Esophagus squamous epithelium (tissue), 5 donors: Measurements from ENCODE around the gene RNF149. TPM values are rescaled to one million over a fixed set of nuclear protein-coding genes. Genes with fewer than 3 reads are reported as not detected.
"Not testable (repeated sequence)": the region's sequence is repeated elsewhere in the genome, so short reads cannot be mapped to it uniquely, and the experiment has no call there.

Experiments used
- DNase-seq: peaks from one replicate; lab custom pipeline; 2025; lab: John Stamatoyannopoulos, UW
- H3K27ac ChIP-seq, 4 donors: fragments of 200-600 bp; sonication (generic); one replicate each; pipeline ENCODE4 v1.5.1; 2016 to 2019; ENCODE audit warnings: mild to moderate bottlenecking in 1 of 4
- H3K27me3 ChIP-seq, 4 donors: fragments of 200-600 bp; sonication (generic); 1 replicate in 3 of 4; 2 replicates in 1 of 4; pipeline versions ENCODE4 v1.5.1 to v1.6.0; 2017 to 2021; ENCODE audit warnings: antibody characterized with exemption in 1 of 4
- H3K36me3 ChIP-seq, 3 donors: fragments of 200-600 bp; sonication (generic); one replicate each; pipeline ENCODE4 v1.5.1; 2016 to 2019
- H3K4me1 ChIP-seq, 3 donors: fragments of 200-600 bp; sonication (generic); one replicate each; pipeline ENCODE4 v1.5.1; 2017 to 2019
- H3K4me3 ChIP-seq, 4 donors: fragments of 200-600 bp; sonication (generic); 1 replicate in 3 of 4; 2 replicates in 1 of 4; pipeline ENCODE4 v1.5.1; 2016 to 2019; ENCODE audit warnings: mild to moderate bottlenecking in 2 of 4, moderate library complexity in 1 of 4
- H3K9me3 ChIP-seq, 3 donors: fragments of 200-600 bp; sonication (generic); one replicate each; pipeline ENCODE4 v1.5.1; 2016 to 2019
- CTCF ChIP-seq, 6 experiments: fragments of 450-650 bp in 4 of 6; fragments of 200-600 bp in 2 of 6; sonication (generic) in 2 of 6; IDR thresholded peaks; one replicate each; pipeline ENCODE4 v1.5.1; 2016 to 2019; ENCODE audit warnings: antibody characterized with exemption in 6 of 6, mild to moderate bottlenecking in 4 of 6, moderate library complexity in 4 of 6
- POLR2A ChIP-seq, 4 donors: fragments of 450-650 bp; IDR thresholded peaks; one replicate each; pipeline ENCODE4 v1.6.1; 2017; ENCODE audit warnings: antibody characterized with exemption in 4 of 4, mild to moderate bottlenecking in 4 of 4, moderate library complexity in 3 of 4
- WGBS, 2 donors: methylation state at CpG; one replicate each; pipeline ENCODE4 v1.1.5; 2018; 5-methylcytosine and 5-hydroxymethylcytosine counted together
- intact Hi-C: fragments of 100-400 bp; cut with DNase I; formaldehyde crosslinking; loops from one replicate; pipeline ENCODE4 v1.15.0; 2022
- total RNA-seq, 4 donors: library from RNA; depleted of rRNA; stranded (reverse); fragments of >200 nt; gene quantifications; one replicate each; pipeline ENCODE4 v1.1.0, GENCODE V29; 2016
- donor health status: DM: yes; HTN: yes; CAD: no.

The RNF149 gene
- total RNA-seq, 4 donors from 2014 or later = 80.3 to 117 (median 110) TPM

- no peaks in the 10 kb centered on the region for H3K9me3 ChIP-seq
- DNase-seq = no peak
- H3K4me3 ChIP-seq = no peak overlapping the region
- H3K27ac ChIP-seq = no peak overlapping the region
- no peak for TF ChIP-seq CTCF (IDR thresholded peaks at IDR 0.05)
- TF ChIP-seq POLR2A (IDR thresholded peaks at IDR 0.05) = no peak
- peaks cover 11 to 61% (median 16%) of the 10 kb centered on the region in 3 donors for H3K4me1 ChIP-seq
- WGBS, 2 donors = 53 to 55% methylated on average over 5 of the region's 5 CpGs
- no peaks in the 10 kb centered on the region for H3K36me3 ChIP-seq
- intact Hi-C loops = no loop called here
- no peaks in the 10 kb centered on the region for H3K27me3 ChIP-seq
These were observed 67.3 kb downstream of the RNF149 start for GRCh38 chr2:101241158-101241557.

- peak in 5 of 6 experiments; percentile 28 to 59 (median 42) for TF ChIP-seq CTCF (IDR thresholded peaks at IDR 0.05)
- peaks cover 14 to 66% (median 16%) of the 10 kb centered on the region in 3 donors for H3K4me1 ChIP-seq
- H3K27me3 ChIP-seq, H3K4me3 ChIP-seq, H3K9me3 ChIP-seq, intact Hi-C loops, DNase-seq, H3K27ac ChIP-seq, H3K36me3 ChIP-seq: not testable (repeated sequence)
- WGBS, 2 donors = 22 to 34% methylated on average over 2 of the region's 2 CpGs
These were observed 67.8 kb downstream of the RNF149 start for GRCh38 chr2:101240694-101241093.

- H3K27me3 ChIP-seq, intact Hi-C loops, H3K9me3 ChIP-seq, H3K4me3 ChIP-seq, H3K36me3 ChIP-seq, DNase-seq: not testable (repeated sequence)
- peak overlapping the region in 1 of 4 donors; percentile 29 for H3K27ac ChIP-seq
- peaks cover 15 to 68% (median 16%) of the 10 kb centered on the region in 3 donors for H3K4me1 ChIP-seq
- WGBS, 2 donors = 71 to 72% methylated on average over 2 of the region's 2 CpGs
These were observed 68.8 kb downstream of the RNF149 start for GRCh38 chr2:101239760-101240118.

- WGBS, 2 donors = 62 to 65% methylated on average over 12 of the region's 12 CpGs
- Histone ChIP-seq H3K36me3 (no peaks in the 10 kb centered on the region), H3K4me1 (peaks cover 15 to 71% (median 16%) of the 10 kb centered on the region in 3 donors), H3K27me3 (no peaks in the 10 kb centered on the region), H3K4me3 (no peak overlapping the region), H3K27ac (peak overlapping the region in 2 of 4 donors; percentile 29 to 45), H3K9me3 (no peaks in the 10 kb centered on the region)
- intact Hi-C loops = no loop called here
- TF ChIP-seq CTCF (IDR thresholded peaks at IDR 0.05) (no peak), POLR2A (IDR thresholded peaks at IDR 0.05) (no peak)
- no peak for DNase-seq
These were observed 69.4 kb downstream of the RNF149 start for GRCh38 chr2:101238930-101239759.

- H3K9me3 ChIP-seq, H3K27me3 ChIP-seq, DNase-seq, H3K27ac ChIP-seq, intact Hi-C loops, H3K36me3 ChIP-seq, H3K4me3 ChIP-seq: not testable (repeated sequence)
- peaks cover 15 to 72% (median 16%) of the 10 kb centered on the region in 3 donors for H3K4me1 ChIP-seq
- 56 to 67% methylated on average over 5 of the region's 5 CpGs for WGBS, 2 donors
These were observed 70.6 kb downstream of the RNF149 start for GRCh38 chr2:101237944-101238343.

- DNase-seq, H3K4me3 ChIP-seq, intact Hi-C loops, H3K9me3 ChIP-seq, H3K36me3 ChIP-seq, H3K27me3 ChIP-seq: not testable (repeated sequence)
- H3K4me1 ChIP-seq = peaks cover 15 to 63% (median 16%) of the 10 kb centered on the region in 3 donors
- 67 to 91% methylated on average over 1 of the region's 1 CpG for WGBS, 2 donors
- H3K27ac ChIP-seq = peak overlapping the region in 2 of 4 donors; percentile 18 to 21
These were observed 72.5 kb downstream of the RNF149 start for GRCh38 chr2:101235956-101236355.
